NOMO-1 treated with DMSO at 0.1 percent for 48 hours (cell line): ENCODE measurements around the gene RNF144A.

Experiments used
- DNase-seq: peaks from one replicate; lab custom pipeline; 2025; ENCODE audit not compliant: unreplicated experiment; lab: John Stamatoyannopoulos, UW

The RNF144A gene

DNA sequence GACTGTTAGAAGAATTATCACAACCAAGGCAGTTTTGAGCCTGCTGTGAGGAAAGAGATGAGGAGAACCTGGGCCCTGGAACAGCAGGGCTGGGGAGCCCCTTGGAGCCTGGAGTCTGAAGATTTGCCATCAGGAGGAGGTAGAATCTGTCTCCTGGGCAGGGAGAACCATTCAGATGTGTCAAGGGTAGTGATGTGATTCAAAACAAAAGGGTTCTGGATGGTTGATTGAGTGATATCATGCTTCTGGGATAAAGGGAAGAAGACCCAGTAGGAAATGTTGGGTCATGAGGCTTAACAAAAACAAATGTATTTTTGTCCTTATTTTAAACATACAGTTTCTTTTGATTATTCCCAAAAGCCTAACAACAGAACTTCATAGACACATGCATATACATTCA lies 28.6 kb downstream of the RNF144A start:
- DNase-seq, result no peak

DNA sequence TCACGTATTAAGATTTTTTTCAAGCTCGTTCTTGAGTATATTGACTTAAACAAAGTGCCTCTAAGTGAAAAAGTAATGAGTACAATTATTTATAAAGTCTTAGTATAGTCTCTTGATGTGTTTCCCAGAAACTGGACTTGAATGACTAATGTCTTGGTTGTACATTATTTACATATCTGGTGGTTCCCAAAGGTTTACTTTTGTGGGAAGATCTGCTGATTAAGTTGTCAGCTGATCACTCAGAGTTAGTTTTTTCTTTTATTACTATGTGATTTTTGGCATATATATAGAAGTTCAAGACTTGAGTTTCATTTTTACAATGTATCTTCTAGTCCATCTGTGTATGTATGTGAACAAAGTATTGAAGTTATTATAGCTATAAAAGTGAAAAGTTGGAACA lies 29.5 kb downstream of the RNF144A start:
- DNase-seq, result no peak

DNA sequence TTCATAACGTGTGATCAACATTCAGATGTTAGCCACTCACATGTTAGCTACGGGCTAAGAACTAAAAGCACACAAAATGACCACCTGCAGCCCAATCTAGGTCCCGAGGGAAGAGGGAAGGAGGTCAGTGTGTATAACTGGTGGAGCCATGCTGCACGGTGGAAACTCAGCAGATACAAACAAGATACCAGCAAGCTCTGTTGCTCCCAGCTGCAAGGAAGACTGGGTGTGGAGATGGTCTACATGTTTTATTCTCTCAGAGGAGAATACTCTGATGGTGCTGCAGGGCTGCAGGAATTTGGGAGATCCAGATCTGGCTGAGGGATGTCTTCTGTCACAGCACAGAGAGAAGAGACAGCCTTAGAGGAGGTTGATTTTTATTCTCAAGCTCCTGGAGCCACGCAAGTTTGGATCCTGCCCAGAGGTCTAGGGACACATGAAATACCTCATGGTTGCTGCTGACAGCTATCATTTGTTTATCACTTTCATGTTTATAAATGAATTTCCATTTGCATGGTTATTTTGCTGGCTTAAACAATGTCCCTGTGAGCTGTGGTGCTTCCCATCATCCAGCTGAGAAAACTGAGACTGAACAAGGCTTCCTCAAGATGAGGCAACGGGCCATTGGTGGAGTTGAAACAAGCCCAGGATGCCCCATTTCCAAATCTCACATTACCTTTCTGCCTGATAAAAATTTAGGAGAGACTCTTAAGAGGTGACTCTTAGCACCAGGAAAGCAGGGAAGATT lies 30.9 kb downstream of the RNF144A start:
- DNase-seq, result no peak

DNA sequence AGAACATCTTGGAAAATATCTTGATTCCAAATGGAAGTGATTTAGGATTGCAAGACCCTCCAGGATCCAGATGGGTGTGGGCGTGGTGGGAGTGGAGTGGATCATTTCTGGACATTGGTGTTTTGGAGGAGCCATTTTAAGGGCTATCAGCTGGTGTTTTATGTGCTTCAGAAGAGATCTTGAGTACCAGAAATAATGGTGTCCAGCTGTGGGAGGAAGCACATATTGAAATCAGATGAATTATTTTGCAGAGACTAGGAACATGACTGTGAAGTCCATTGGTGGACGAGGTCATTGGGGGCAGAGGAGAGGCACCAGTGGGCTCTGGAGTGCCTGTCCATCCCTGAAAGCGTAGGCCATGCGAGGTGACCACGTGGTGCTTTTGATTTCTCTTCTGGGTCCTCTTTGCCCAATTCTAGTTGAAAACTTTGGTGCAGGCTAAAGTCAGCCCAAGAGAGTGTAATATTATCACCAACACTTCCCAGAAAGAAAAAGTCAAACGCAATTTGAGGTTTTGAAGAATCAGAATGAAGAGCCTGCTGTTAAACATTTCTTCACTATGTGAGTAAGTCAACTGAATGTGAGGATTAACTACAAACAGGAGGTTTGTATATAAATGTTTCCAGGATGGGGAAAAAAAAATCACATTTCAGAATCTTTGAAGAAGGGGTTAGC lies 31.6 kb downstream of the RNF144A start:
- DNase-seq, result no peak

DNA sequence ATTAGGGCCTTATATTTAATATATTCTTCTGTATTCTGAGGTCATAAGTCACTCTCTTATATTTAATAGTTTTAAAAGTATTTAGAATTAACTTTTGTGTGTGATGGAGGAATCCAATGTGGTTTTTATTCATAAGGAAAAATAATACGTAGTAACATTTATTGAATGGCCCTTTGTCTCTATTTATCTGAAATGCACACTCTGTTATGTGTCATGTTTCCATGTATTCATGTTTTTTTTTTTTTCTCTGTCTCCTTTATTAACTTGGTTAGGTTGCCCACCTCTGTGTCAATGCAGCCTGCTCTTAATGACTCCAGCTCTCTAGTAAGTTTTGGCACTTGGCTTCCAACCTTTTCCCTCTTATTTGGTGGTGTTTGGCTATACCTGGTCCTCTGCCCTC lies 33.8 kb downstream of the RNF144A start:
- no peak for DNase-seq

DNA sequence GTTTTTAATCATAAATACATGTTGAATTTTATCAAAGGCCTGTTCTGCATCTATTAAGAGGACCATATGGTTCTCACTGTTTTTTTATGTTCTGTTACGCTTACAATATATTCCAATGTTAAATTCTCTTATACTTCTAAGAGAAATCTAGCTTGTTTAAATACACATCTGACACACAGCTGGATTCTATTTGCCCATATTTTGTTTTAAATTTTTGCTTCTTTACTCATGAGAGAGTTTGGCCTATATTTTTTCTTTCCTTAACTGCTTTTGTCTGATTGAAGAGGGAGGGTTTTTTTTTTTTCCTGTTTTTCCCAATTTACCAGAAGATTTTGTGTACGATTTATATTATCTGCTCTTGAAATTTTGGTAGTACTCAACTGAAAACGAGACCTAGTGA lies 34.9 kb downstream of the RNF144A start:
- no peak for DNase-seq

DNA sequence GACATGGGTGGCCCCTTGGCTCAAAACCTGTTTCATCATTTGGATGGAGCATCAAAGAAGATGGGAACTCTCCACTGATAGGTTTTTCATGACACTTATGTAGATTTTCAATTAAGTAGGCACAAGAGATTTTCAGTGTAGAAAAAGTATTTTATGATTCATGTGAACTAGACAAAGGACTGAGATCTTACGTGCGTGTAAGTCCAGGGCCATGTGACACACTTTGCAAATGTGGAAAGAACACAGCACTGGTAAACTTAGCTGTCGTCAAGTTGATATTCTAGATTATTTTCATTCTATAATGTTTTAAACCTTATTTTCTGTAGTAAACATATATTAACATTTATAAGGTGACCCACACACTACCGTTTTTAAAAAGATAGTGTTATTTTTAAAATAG lies 37.4 kb downstream of the RNF144A start:
- DNase-seq, result no peak

DNA sequence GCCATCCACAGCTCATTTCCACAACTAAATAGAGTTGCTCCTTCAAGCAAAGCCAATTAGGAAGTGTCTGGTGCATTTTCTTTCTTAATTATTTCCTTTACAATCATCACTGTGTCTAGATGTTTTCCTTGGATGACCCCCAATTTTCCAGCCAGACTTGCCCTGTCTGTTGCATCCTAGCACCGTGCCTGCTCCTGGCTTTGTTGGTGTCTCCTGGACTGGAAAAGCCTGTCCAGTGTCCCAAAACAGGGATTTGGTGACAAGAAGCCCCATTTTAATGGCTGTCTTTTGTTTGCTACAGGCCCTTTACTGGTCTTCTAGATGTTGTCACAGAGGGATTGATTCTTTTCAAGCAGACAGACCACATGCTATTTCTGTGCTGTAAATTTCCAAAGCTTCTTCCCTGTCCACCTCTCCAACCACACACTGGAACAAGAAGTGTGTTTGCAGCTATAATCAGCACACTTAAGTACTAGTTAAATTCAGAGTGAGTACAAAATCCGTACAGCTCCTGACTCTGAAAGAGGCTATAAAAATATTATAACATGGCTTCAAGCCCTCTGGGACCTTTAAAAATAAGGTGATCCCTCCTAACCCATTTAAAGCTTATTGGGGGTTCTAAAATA lies 38.4 kb downstream of the RNF144A start:
- no peak for DNase-seq

DNA sequence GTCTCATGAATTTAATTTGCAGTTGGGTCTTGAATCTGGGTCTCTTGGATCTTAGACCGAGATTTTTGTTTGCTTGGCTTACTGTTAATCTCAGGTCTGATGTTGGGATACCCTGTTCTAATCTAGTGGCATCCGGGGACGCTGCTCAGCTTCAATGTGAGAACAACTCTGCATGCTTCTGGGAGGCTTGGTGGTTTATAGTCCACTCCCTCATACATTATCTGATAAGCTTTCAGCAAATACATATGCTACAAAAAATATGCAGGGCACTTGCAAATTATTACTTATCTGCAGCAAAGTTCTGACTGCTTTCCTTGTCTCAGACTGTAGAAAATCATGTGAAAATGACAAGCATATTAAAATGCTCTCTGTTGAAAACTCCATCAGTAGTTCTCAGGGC lies 39.4 kb downstream of the RNF144A start:
- no peak for DNase-seq

DNA sequence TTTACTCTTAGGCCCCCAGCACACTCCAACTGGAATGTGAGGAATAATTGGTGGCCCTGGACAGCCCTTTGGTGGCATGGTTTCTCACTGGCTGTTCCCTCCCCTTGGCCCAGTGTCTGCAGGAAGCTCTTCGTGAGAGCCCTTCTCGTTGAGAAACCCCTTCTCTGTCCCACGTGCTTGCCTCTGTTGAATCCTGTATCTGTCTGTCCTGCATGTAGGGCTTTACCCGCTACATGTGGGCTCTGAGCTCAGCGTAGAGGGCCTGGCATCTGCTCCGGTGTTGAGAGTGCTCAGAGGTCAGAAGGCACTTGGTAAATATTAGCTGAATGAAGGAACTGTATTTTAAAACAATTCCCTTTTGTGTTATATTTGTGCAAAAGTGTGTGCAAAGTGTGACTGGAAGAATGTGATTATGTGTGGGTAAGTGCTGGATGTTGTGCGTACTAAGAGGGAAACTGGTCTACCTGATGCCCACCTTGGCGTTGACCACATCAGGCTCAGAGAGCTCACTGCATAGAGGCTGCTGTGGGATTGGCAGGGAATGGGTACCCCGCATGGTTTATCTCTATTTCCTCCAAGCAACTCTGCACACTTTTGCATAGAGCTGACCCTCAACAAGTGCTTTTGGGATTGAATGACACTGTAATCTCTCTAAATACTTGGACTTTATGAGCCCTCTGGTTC lies 40.0 kb downstream of the RNF144A start:
- no peak for DNase-seq

DNA sequence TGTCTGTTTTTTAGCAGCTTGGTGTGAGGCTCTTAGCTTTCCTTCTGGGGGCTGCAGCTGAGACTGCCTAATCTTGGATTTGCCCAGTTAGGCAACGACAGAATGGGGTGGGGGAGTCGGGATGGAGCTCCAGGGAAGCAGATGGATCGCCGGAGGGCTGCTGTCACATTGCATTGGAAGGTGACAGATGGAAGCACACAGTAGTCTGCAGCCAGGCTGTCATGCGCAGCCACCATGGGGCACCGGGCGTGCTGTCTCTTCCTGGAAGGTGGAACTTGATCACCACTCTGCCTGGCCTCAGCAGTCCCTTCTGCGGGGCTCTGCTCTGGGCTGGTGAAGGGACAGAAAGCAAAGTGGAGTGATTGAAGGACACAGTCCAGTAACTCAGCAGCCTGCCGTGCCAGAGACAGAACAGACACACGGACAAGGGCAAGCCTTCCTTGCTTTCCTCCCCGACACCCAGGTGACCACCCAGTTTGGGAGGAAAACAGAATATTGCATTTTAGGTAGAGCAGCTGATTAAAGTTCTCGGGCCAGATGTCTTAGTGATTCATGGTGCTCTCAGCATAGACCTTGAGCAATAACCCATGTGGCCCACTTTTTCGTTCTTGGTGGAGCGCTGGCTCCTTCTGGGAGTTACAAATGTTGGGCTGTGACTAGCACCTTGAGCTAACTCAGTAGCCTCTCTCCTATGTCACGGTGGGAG lies 40.9 kb downstream of the RNF144A start:
- no peak for DNase-seq

DNA sequence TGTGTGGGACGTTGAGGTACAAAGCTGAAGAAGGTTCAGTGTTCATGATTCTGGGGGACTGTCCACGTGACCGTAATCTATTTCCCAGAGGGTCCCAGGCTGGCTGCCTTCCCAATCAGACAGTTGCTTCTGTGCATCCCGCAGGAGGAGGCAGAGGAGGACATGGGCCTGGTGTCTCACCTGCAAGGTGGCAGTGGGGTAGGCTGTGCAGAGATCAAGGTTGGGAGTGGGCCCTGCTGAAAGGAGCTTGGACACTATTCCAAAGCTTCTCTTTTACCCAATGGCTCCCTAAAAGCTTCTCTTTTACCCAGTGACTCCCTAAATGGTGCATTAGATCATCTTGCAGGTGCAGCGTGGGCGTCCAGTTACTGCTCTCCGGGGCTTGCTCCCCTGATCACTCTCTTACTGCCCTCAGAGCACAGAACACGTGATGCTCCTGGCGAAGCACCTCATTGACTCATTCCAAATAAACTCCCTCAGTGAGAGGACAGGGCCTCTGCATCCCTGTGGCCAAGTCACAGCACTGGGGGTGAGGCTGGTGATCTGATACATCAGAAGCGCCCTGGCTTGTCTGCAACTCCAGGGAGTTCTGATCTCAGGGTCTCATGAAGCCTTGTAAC lies 41.5 kb downstream of the RNF144A start:
- no peak for DNase-seq

DNA sequence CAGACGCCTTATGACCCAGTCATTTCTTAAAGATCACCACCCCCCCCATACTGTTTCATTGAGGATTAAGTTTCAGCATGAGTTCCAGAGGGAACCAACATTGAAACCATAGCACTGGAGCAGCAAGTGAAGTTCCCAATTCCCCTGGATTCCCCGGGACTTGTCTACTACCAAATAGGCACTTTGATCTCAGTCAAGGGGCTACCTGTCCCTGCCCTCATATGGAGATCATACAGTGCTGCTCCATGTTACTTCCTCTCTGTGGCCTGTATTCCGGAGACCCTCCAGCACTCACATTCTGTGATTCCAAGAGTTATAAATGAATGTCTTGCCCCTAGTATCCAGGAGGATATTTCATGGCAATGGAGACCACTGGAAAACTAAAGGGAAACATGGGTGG lies 42.5 kb downstream of the RNF144A start:
- DNase-seq, result no peak

DNA sequence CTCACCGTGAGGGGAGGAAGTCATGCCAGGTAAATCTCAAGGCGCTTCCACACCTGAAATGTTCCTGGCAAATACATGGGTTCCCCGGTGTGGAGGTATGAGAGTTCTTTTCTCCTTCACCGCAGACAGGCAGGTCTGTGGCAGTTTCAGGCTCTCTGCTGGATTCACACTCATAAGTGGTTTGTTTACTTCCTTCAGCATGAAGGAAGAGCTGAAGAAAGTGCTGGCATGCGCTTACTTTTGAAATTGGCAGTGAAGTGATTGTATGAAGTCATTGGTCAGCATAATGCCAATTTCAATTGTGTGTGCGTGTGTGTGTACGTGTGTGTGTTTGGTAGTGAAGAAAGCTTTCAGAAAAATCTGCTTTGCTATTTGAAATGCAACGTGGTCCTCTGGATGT lies 43.4 kb downstream of the RNF144A start:
- DNase-seq, result no peak

DNA sequence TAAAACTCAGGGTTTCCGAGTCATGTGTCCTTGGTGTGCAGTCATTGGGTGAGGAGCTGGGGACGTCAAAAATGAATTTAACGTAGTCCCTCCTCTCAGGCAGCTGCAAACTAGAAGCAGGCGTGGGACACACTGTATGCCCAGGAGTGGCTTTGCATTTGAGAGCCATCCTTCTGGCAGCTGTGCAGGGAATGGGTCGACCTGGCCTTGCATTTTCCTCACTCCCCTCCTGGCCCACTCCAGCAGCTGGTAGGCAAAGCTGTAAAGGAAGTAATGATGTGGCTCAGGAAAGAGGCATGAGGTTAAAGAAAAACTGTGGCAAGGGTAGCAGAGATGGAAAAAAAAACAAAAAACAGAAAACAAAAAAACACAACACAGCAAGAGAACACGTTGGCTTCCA lies 46.5 kb downstream of the RNF144A start:
- no peak for DNase-seq

DNA sequence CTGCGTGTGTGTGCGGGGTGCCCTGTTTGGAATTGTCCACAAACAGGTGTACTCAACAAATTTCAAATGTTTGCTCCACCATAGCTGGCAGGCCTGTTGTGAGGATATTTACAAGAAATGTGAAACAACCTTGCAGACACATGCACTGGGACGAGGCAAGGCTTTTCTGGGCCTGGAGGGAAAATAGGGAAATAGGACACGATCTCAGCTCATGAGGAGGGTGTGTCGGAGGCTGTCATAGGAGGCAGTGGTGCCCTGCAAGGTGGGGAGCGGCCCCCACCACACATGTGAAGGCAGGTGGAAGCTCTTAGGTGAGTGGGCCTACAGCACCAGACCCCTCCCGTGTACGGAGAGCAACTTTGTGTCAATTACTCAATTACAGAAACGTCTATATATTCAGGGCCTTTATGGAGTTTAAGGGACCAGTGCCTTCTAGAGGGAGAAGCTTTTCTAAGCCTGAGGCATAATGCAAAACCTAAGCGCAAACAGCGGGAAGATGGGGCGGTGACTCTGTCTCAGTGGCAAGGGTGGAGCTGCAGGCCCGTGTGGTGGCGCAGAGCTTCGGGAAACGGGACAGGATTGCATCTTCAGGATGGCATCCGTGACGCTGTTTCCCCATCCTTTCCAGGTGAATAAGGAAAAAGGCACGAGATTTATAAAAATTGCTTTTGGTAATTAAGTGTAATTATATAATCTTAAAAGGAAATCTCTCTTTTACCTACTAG lies 48.0 kb downstream of the RNF144A start:
- no peak for DNase-seq

DNA sequence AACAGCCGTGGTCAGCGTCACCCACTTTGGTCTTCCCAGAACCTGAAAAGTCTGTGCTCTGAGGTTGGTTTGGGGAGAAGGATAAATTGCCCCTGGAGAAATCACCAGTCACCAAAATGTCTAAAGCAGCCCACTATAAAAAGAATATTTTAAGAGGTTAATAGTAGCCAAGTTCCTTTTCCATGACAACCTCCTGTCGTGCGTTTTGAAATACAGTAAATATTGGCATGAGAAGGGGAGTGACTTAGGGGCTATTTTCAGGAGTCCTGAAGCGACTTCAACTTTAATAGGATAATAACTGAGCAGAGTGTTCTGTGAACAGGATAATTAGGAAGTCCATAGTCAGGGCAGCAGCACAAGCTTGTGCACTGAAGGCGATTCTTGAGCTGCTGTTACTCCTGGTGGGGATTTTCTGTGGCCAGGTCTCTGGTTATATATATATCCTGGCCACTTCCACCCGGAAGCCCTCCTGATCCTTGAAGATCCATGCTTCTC lies 49.3 kb downstream of the RNF144A start:
- no peak for DNase-seq

DNA sequence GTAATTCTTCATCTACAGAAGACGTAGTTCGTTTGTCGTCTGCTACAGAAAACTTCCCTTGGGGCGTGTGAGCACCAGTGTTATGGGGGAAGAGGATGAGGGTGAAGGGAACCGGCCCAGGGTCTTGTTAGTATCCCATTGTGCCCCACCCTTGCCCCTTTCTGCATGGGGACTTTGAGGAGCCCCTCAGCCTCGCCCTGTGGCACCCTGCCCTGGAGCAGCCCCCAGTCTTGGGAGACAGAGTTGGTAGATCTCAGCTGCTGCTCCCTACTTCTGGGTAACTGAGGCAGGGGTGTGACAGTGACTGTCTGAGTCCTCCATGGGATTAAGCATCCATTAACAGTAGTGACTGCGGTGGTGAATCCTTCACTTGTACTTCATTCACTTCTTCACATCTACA lies 50.1 kb downstream of the RNF144A start:
- DNase-seq, result no peak

DNA sequence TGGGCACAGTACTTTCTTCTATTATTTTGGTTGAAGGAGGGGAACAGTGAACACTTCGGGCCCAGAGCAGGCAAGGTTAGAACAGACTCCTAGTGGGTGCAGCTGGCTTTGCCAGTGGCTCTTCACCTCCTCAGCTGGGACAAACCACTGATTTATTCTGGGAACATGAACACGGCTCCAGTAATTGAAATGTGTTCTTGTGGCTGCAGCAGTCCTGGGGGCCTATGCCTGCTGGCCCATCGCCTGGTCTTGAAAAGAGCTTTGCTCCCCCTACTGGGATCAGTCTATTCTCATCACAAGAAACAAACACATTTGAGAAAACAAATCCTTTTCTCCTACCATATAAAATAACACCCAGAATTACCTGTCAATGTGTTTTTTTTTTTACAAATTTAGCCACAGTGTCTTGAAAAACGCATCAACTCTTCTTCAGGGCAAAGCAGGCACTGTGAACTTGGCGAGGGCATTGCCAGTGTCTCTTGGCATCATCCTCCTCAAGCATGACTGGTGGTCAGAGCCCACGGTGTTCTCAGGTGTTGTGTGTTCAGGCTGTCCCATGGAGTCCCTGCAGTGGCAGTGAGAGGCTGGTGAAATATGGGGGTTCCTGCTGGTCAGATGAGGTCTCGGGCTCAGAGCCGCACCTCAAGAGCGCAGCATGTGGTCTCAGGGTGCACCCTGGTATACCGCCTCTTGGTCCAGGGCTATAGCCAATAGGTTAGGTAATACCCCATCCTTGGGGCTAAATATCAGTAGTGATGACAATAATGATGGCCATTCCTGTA lies 51.3 kb downstream of the RNF144A start:
- no peak for DNase-seq
